HG03196 (cell line): ENCODE results near the gene STKLD1.
"Not testable (repeated sequence)": the region's sequence is repeated elsewhere in the genome, so short reads cannot be mapped to it uniquely, and the experiment has no call there.

Experiments used
- ATAC-seq: cut with Tn5 transposase; IDR thresholded peaks from one replicate; pipeline ENCODE4 v1.9.1; 2021; ENCODE audit not compliant: unreplicated experiment

STKLD1 gene

GRCh38 chr9:133436681-133437080, 60.5 kb downstream of the STKLD1 start:
- no peak for ATAC-seq

GRCh38 chr9:133437753-133438531, 61.8 kb downstream of the STKLD1 start:
- no peak for ATAC-seq

GRCh38 chr9:133439337-133439736, 63.2 kb downstream of the STKLD1 start:
- ATAC-seq, result no peak

- ATAC-seq, result peak; percentile 47
These were observed 64.7 kb downstream of the STKLD1 start for GRCh38 chr9:133440874-133441273.

GRCh38 chr9:133441571-133441970, 65.4 kb downstream of the STKLD1 start:
- no peak for ATAC-seq

GRCh38 chr9:133443248-133443647, 67.1 kb downstream of the STKLD1 start:
- no peak for ATAC-seq

- ATAC-seq, result no peak
These were observed 67.8 kb downstream of the STKLD1 start for GRCh38 chr9:133443982-133444381.

- ATAC-seq, result no peak
These were observed 69.3 kb downstream of the STKLD1 start for GRCh38 chr9:133445293-133445969.

GRCh38 chr9:133448487-133448972, 72.4 kb downstream of the STKLD1 start:
- no peak for ATAC-seq

- no peak for ATAC-seq
These were observed 73.6 kb downstream of the STKLD1 start for GRCh38 chr9:133449760-133450159.

GRCh38 chr9:133451865-133452264, 75.7 kb downstream of the STKLD1 start:
- ATAC-seq, result not testable (repeated sequence)

GRCh38 chr9:133452562-133452961, 76.4 kb downstream of the STKLD1 start:
- no peak for ATAC-seq

- ATAC-seq, result no peak
These were observed 77.5 kb downstream of the STKLD1 start for GRCh38 chr9:133453651-133454050.

- ATAC-seq, result no peak
These were observed 78.2 kb downstream of the STKLD1 start for GRCh38 chr9:133454325-133454724.

GRCh38 chr9:133454943-133455673, 78.9 kb downstream of the STKLD1 start:
- no peak for ATAC-seq
